WTC11 (cell line): ENCODE measurements around the gene ZBTB34. TPM values are rescaled to one million over a fixed set of nuclear protein-coding genes. Genes with fewer than 3 reads are reported as not detected.

Experiments used
- ATAC-seq: fragments of 200-7000 bp; cut with Tn5 transposase; 2 replicates; pipeline ENCODE4 v1.10.0; 2021; ENCODE audit warnings: mild to moderate bottlenecking, moderate library complexity
- CTCF ChIA-PET: fragments of 300-600 bp; sonication (Branson Sonifier 250); formaldehyde crosslinking; loops from one replicate; lab custom pipeline; 2021; ENCODE audit warnings: antibody characterized with exemption; lab: Charles Lee
- POLR2A ChIA-PET: fragments of 350-600 bp; sonication (Branson Sonifier 250); formaldehyde crosslinking; loops from one replicate; lab custom pipeline; 2021; ENCODE audit warnings: antibody characterized with exemption; lab: Charles Lee
- DNase-seq: peaks from one replicate; pipeline ENCODE4 v3.0.0; 2021; ENCODE audit warnings: low spot score
- H3K27ac Mint-ChIP-seq: 2 replicates; pipeline ENCODE4 v1.8.0; 2021; ENCODE audit warnings: mixed read lengths
- H3K27me3 Mint-ChIP-seq: 2 replicates; pipeline ENCODE4 v1.8.0; 2021; ENCODE audit warnings: low read depth, mild to moderate bottlenecking, moderate library complexity, mixed read lengths
- H3K36me3 Mint-ChIP-seq: 2 replicates; pipeline ENCODE4 v1.8.0; 2021; ENCODE audit warnings: mixed read lengths
- H3K4me1 Mint-ChIP-seq: 2 replicates; pipeline ENCODE4 v1.8.0; 2022; ENCODE audit warnings: mixed read lengths
- H3K4me3 Mint-ChIP-seq: 2 replicates; pipeline ENCODE4 v1.8.0; 2021; ENCODE audit warnings: mild to moderate bottlenecking, moderate library complexity, mixed read lengths
- H3K9me3 Mint-ChIP-seq: 2 replicates; pipeline ENCODE4 v1.8.0; 2021; ENCODE audit warnings: mixed read lengths
- ATF1 ChIP-seq: sonication (generic); formaldehyde crosslinking; IDR thresholded peaks from 2 replicates; pipeline ENCODE4 v1.8.1; 2023; ENCODE audit warnings: mild to moderate bottlenecking, moderate library complexity, missing genetic modification reagents
- CREB1 ChIP-seq: sonication (generic); formaldehyde crosslinking; IDR thresholded peaks from 2 replicates; pipeline ENCODE4 v1.8.0; 2023; ENCODE audit warnings: mild to moderate bottlenecking, missing genetic modification reagents
- ELF4 ChIP-seq: sonication (generic); formaldehyde crosslinking; IDR thresholded peaks from 2 replicates; pipeline ENCODE4 v1.8.1; 2022; ENCODE audit warnings: low read depth, mild to moderate bottlenecking, moderate library complexity, missing genetic modification reagents
- EMX1 ChIP-seq: fragments of 250-450 bp; sonication (Bioruptor Pico); IDR thresholded peaks from 2 replicates; pipeline ENCODE4 v1.8.0; 2021; ENCODE audit warnings: mild to moderate bottlenecking
- FOXJ3 ChIP-seq: sonication (generic); formaldehyde crosslinking; IDR thresholded peaks from 2 replicates; pipeline ENCODE4 v1.9.0; 2021; ENCODE audit warnings: missing genetic modification reagents, mild to moderate bottlenecking, borderline replicate concordance
- FOXK1 ChIP-seq: sonication (generic); formaldehyde crosslinking; IDR thresholded peaks from 2 replicates; pipeline ENCODE4 v1.8.0; 2022; ENCODE audit warnings: mild to moderate bottlenecking, moderate library complexity, missing genetic modification reagents
- HMGXB4 ChIP-seq: sonication (generic); formaldehyde crosslinking; IDR thresholded peaks from 2 replicates; pipeline ENCODE4 v1.8.1; 2023; ENCODE audit warnings: mild to moderate bottlenecking, moderate library complexity, missing genetic modification reagents
- IRF2 ChIP-seq: sonication (generic); formaldehyde crosslinking; IDR thresholded peaks from 2 replicates; pipeline ENCODE4 v1.8.0; 2022; ENCODE audit warnings: low read depth, missing genetic modification reagents, borderline replicate concordance
- JUN ChIP-seq: sonication (generic); formaldehyde crosslinking; IDR thresholded peaks from 2 replicates; pipeline ENCODE4 v1.8.0; 2023; ENCODE audit warnings: mild to moderate bottlenecking, missing genetic modification reagents
- KAT7 ChIP-seq: sonication (generic); formaldehyde crosslinking; IDR thresholded peaks from 2 replicates; pipeline ENCODE4 v1.8.1; 2023; ENCODE audit warnings: missing genetic modification reagents, mild to moderate bottlenecking, borderline replicate concordance
- MYBL2 ChIP-seq: sonication (generic); formaldehyde crosslinking; IDR thresholded peaks from 2 replicates; pipeline ENCODE4 v1.8.1; 2023; ENCODE audit warnings: mild to moderate bottlenecking, moderate library complexity, missing genetic modification reagents
- NR1H2 ChIP-seq: sonication (generic); formaldehyde crosslinking; IDR thresholded peaks from 2 replicates; pipeline ENCODE4 v1.9.0; 2021; ENCODE audit warnings: mild to moderate bottlenecking, moderate library complexity, missing genetic modification reagents
- NR2C2 ChIP-seq: sonication (generic); formaldehyde crosslinking; IDR thresholded peaks from 2 replicates; pipeline ENCODE4 v1.8.0; 2022; ENCODE audit warnings: mild to moderate bottlenecking, missing genetic modification reagents
- PRRX2 ChIP-seq: fragments of 250-450 bp; sonication (Bioruptor Pico); IDR thresholded peaks from 2 replicates; pipeline ENCODE4 v1.8.0; 2021; ENCODE audit warnings: mild to moderate bottlenecking
- RORB ChIP-seq: fragments of 250-450 bp; sonication (Bioruptor Pico); IDR thresholded peaks from 2 replicates; pipeline ENCODE4 v1.9.0; 2021; ENCODE audit warnings: mild to moderate bottlenecking
- SMAD4 ChIP-seq: sonication (generic); formaldehyde crosslinking; IDR thresholded peaks from 2 replicates; pipeline ENCODE4 v1.8.0; 2022; ENCODE audit warnings: mild to moderate bottlenecking, missing genetic modification reagents
- SP1 ChIP-seq: sonication (generic); formaldehyde crosslinking; conservative IDR thresholded peaks from 2 replicates; pipeline ENCODE4 v1.8.1; 2022; ENCODE audit warnings: missing genetic modification reagents
- TCF7 ChIP-seq: sonication (generic); formaldehyde crosslinking; IDR thresholded peaks from 2 replicates; pipeline ENCODE4 v1.8.0; 2022; ENCODE audit warnings: mild to moderate bottlenecking, low read depth, missing genetic modification reagents, moderate library complexity
- TEAD4 ChIP-seq: sonication (generic); formaldehyde crosslinking; IDR thresholded peaks from 2 replicates; pipeline ENCODE4 v1.8.0; 2022; ENCODE audit warnings: mild to moderate bottlenecking, missing genetic modification reagents
- TP53 ChIP-seq: sonication (generic); formaldehyde crosslinking; IDR thresholded peaks from 2 replicates; pipeline ENCODE4 v1.8.1; 2023; ENCODE audit warnings: mild to moderate bottlenecking, missing genetic modification reagents
- USF1 ChIP-seq: sonication (generic); formaldehyde crosslinking; IDR thresholded peaks from 2 replicates; pipeline ENCODE4 v1.8.0; 2022; ENCODE audit warnings: mild to moderate bottlenecking, missing genetic modification reagents
- USF2 ChIP-seq: sonication (generic); formaldehyde crosslinking; IDR thresholded peaks from 2 replicates; pipeline ENCODE4 v1.8.1; 2023; ENCODE audit warnings: mild to moderate bottlenecking, missing genetic modification reagents, moderate library complexity
- ZNF138 ChIP-seq: sonication (generic); formaldehyde crosslinking; conservative IDR thresholded peaks from 2 replicates; pipeline ENCODE4 v1.8.1; 2022; ENCODE audit warnings: mild to moderate bottlenecking, moderate library complexity, missing genetic modification reagents
- ZNF232 ChIP-seq: sonication (generic); formaldehyde crosslinking; IDR thresholded peaks from 2 replicates; pipeline ENCODE4 v1.8.0; 2022; ENCODE audit warnings: mild to moderate bottlenecking, missing genetic modification reagents
- ZNF317 ChIP-seq: sonication (generic); formaldehyde crosslinking; IDR thresholded peaks from 2 replicates; pipeline ENCODE4 v1.8.1; 2023; ENCODE audit warnings: low read depth, mild to moderate bottlenecking, moderate library complexity, missing genetic modification reagents, borderline replicate concordance
- ZNF396 ChIP-seq: fragments of 250-450 bp; sonication (Bioruptor Pico); IDR thresholded peaks from 2 replicates; pipeline ENCODE4 v1.8.0; 2021; ENCODE audit warnings: mild to moderate bottlenecking, moderate library complexity, borderline replicate concordance
- ZNF423 ChIP-seq: fragments of 250-450 bp; sonication (Bioruptor Pico); IDR thresholded peaks from 2 replicates; pipeline ENCODE4 v2.1.2; 2022; ENCODE audit warnings: mild to moderate bottlenecking, moderate library complexity
- total RNA-seq: library from RNA; stranded (reverse); gene quantifications from 3 replicates; pipeline ENCODE4 v1.2.3, GENCODE V29; 2021
- TF ChIP-seq, protein P1 (sequence below): fragments of 250-450 bp; sonication (Bioruptor Pico); IDR thresholded peaks from 2 replicates; pipeline ENCODE4 v1.9.0; 2021; ENCODE audit warnings: mild to moderate bottlenecking
- TF ChIP-seq, protein P2 (sequence below): sonication (generic); formaldehyde crosslinking; IDR thresholded peaks from 2 replicates; pipeline ENCODE4 v1.8.1; 2023; ENCODE audit warnings: mild to moderate bottlenecking, missing genetic modification reagents, moderate library complexity

ZBTB34 gene
- total RNA-seq, 1 experiment from 2014 or later: 18.4 TPM

GRCh38 chr9:126838055-126838811, 22.2 kb upstream of the ZBTB34 start:
- Mint-ChIP-seq H3K4me3 (no peak overlapping the region), H3K36me3 (peaks cover 21% of the 10 kb centered on the region), H3K27ac (no peak overlapping the region), H3K27me3 (no peaks in the 10 kb centered on the region), H3K9me3 (no peaks in the 10 kb centered on the region), H3K4me1 (0 out of 2 replicates have a peak, but pooled peaks cover 3% of the 10 kb centered on the region)
- ATAC-seq: no peak
- no peak for DNase-seq
- CTCF ChIA-PET: interaction anchor here (1.0 kb wide), 1 partner anchor 133 kb away, joined by 4 read pairs; no protein-coding TSS in a partner anchor
- POLR2A ChIA-PET: no interaction called here
- TF ChIP-seq HMGXB4 (CRISPR knock-in tag) (no peak), ZNF232 (no peak), FOXJ3 (CRISPR knock-in tag) (no peak), TEAD4 (CRISPR knock-in tag) (no peak), ZNF138 (CRISPR knock-in tag) (no peak), ATF1 (no peak), SMAD4 (CRISPR knock-in tag) (no peak), SP1 (CRISPR knock-in tag) (no peak), TCF7 (no peak), USF1 (CRISPR knock-in tag) (no peak), TP53 (CRISPR knock-in tag) (no peak), IRF2 (CRISPR knock-in tag) (no peak), EMX1 (CRISPR knock-in tag) (no peak), ELF4 (CRISPR knock-in tag) (no peak), KAT7 (CRISPR knock-in tag) (no peak)
- TF ChIP-seq, protein P1, sequence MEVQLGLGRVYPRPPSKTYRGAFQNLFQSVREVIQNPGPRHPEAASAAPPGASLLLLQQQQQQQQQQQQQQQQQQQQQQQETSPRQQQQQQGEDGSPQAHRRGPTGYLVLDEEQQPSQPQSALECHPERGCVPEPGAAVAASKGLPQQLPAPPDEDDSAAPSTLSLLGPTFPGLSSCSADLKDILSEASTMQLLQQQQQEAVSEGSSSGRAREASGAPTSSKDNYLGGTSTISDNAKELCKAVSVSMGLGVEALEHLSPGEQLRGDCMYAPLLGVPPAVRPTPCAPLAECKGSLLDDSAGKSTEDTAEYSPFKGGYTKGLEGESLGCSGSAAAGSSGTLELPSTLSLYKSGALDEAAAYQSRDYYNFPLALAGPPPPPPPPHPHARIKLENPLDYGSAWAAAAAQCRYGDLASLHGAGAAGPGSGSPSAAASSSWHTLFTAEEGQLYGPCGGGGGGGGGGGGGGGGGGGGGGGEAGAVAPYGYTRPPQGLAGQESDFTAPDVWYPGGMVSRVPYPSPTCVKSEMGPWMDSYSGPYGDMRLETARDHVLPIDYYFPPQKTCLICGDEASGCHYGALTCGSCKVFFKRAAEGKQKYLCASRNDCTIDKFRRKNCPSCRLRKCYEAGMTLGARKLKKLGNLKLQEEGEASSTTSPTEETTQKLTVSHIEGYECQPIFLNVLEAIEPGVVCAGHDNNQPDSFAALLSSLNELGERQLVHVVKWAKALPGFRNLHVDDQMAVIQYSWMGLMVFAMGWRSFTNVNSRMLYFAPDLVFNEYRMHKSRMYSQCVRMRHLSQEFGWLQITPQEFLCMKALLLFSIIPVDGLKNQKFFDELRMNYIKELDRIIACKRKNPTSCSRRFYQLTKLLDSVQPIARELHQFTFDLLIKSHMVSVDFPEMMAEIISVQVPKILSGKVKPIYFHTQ (CRISPR knock-in tag): no peak
- TF ChIP-seq, protein P2, sequence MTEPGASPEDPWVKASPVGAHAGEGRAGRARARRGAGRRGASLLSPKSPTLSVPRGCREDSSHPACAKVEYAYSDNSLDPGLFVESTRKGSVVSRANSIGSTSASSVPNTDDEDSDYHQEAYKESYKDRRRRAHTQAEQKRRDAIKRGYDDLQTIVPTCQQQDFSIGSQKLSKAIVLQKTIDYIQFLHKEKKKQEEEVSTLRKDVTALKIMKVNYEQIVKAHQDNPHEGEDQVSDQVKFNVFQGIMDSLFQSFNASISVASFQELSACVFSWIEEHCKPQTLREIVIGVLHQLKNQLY (CRISPR knock-in tag): no peak

- ATAC-seq: no peak
- H3K4me1 Mint-ChIP-seq: 0 out of 2 replicates have a peak, but pooled peaks cover 3% of the 10 kb centered on the region
- peaks cover 17% of the 10 kb centered on the region for H3K36me3 Mint-ChIP-seq
- H3K4me3 Mint-ChIP-seq: no peak overlapping the region
- no peaks in the 10 kb centered on the region for H3K27me3 Mint-ChIP-seq
- H3K9me3 Mint-ChIP-seq: no peaks in the 10 kb centered on the region
- no peak for DNase-seq
- CTCF ChIA-PET: interaction anchor here (1.0 kb wide), 1 partner anchor 134 kb away, joined by 4 read pairs; no protein-coding TSS in a partner anchor
- H3K27ac Mint-ChIP-seq: no peak overlapping the region; the same call in 1 of the 2 replicates
- POLR2A ChIA-PET: no interaction called here
- TF ChIP-seq NR1H2 (CRISPR knock-in tag) (no peak), RORB (CRISPR knock-in tag) (no peak), ZNF317 (CRISPR knock-in tag) (no peak), USF2 (CRISPR knock-in tag) (no peak), ZNF396 (CRISPR knock-in tag) (no peak), MYBL2 (no peak), JUN (CRISPR knock-in tag) (no peak), KAT7 (CRISPR knock-in tag) (no peak), NR2C2 (CRISPR knock-in tag) (no peak), ZNF423 (CRISPR knock-in tag) (no peak), CREB1 (CRISPR knock-in tag) (no peak), FOXK1 (CRISPR knock-in tag) (no peak), PRRX2 (CRISPR knock-in tag) (no peak), SP1 (CRISPR knock-in tag) (no peak), SMAD4 (CRISPR knock-in tag) (no peak)
Observed at GRCh38 chr9:126838895-126839294, 21.5 kb upstream of the ZBTB34 start.
